ENCODE results near the gene TXNRD1. TPM values are rescaled to one million over a fixed set of nuclear protein-coding genes. Genes with fewer than 3 reads are reported as not detected.
"Not testable (repeated sequence)": the region's sequence is repeated elsewhere in the genome, so short reads cannot be mapped to it uniquely, and the experiment has no call there.

TXNRD1 gene
- total and polyA plus RNA-seq, 2 donors (not counting 1 experiment from before 2014, with no cell fraction given), result 436 to 1,000 TPM

DNA sequence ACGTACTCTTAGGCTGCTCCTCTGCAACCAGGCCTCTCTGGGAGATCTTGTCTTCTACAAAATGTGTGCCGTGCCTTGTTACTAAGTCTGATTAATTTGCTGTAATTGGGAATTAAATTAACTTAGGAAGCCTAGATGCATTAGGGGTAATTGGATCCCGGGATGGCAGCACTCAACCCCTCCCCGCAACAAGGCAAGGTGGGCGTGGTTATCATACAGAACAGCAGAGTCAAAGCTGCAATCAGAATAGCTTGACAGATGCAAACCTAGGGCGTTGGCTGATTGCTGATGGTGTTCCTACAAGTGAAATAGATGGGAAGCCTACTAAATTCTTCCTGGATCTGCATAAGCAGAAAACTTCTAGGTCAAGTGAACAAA, 43.0 kb upstream of the TXNRD1 start:
- Histone ChIP-seq H3K36me3 (ENCODE audit: control insufficient read depth, insufficient read depth, low read length) (no peaks in the 10 kb centered on the region), H3K27ac (ENCODE audit: insufficient read depth, low read length) (no peak overlapping the region), H3K9me3 (ENCODE audit: control insufficient read depth, insufficient read depth, low read depth, low read length) (no peaks in the 10 kb centered on the region), H3K4me1 (ENCODE audit: control insufficient read depth, extremely low read depth, insufficient read depth, low read length) (peaks cover 5% of the 10 kb centered on the region), H3K79me2 (ENCODE audit: control insufficient read depth, insufficient read depth, low read length) (no peaks in the 10 kb centered on the region), H3K4me2 (ENCODE audit: extremely low read depth, insufficient read depth, low read length) (no peak overlapping the region), H4K20me1 (ENCODE audit: control insufficient read depth, extremely low read depth, insufficient read depth, low read length) (no peaks in the 10 kb centered on the region), H3K4me3 (replicated peaks in 1 of 4; ENCODE audit: control extremely low read depth in 1 of 4, insufficient read depth in 1 of 4, low read depth in 3 of 4, low read length in 4 of 4) (no peak overlapping the region), H2AFZ (ENCODE audit: low read length) (no peak overlapping the region), H3K9ac (ENCODE audit: insufficient read depth, low read length) (no peak overlapping the region), H3K27me3 (ENCODE audit: control insufficient read depth, insufficient read depth, low read length) (no peaks in the 10 kb centered on the region)
- no peak for DNase-seq (ENCODE audit: low read depth in 2 of 2)
- TF ChIP-seq, protein P1, sequence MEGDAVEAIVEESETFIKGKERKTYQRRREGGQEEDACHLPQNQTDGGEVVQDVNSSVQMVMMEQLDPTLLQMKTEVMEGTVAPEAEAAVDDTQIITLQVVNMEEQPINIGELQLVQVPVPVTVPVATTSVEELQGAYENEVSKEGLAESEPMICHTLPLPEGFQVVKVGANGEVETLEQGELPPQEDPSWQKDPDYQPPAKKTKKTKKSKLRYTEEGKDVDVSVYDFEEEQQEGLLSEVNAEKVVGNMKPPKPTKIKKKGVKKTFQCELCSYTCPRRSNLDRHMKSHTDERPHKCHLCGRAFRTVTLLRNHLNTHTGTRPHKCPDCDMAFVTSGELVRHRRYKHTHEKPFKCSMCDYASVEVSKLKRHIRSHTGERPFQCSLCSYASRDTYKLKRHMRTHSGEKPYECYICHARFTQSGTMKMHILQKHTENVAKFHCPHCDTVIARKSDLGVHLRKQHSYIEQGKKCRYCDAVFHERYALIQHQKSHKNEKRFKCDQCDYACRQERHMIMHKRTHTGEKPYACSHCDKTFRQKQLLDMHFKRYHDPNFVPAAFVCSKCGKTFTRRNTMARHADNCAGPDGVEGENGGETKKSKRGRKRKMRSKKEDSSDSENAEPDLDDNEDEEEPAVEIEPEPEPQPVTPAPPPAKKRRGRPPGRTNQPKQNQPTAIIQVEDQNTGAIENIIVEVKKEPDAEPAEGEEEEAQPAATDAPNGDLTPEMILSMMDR (conservative IDR thresholded peaks at IDR 0.05 in 1 of 2, IDR thresholded peaks at IDR 0.05 in 1 of 2; ENCODE audit: low read depth in 1 of 2, low read length in 2 of 2), result no peak
- no peak for TF ChIP-seq EZH2 (IDR thresholded peaks at IDR 0.05; ENCODE audit: low read length, missing control alignments)

DNA sequence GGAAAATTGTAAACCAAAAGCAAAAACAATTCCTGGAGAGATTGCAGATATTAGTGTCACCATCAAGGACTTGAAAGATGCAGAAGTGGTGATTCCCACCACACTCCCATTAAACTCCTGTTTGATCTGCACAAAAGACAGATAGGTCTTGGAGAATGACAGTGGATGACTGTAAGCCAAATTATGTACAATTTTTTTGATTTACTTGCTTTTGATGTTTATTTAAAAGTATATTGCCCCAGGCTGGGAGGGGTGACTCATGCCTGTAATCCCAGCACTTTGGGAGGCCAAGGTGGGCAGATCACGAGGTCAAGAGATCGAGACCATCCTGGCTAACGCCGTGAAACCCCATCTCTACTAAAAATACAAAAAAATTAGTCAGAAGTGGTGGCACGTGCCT, 41.8 kb upstream of the TXNRD1 start:
- H3K36me3 ChIP-seq (ENCODE audit: control insufficient read depth, insufficient read depth, low read length); H3K27me3 ChIP-seq (ENCODE audit: control insufficient read depth, insufficient read depth, low read length); H3K4me3 ChIP-seq (replicated peaks in 1 of 4; ENCODE audit: control extremely low read depth in 1 of 4, insufficient read depth in 1 of 4, low read depth in 3 of 4, low read length in 4 of 4); H3K9ac ChIP-seq (ENCODE audit: insufficient read depth, low read length); H3K9me3 ChIP-seq (ENCODE audit: control insufficient read depth, insufficient read depth, low read depth, low read length); DNase-seq (ENCODE audit: low read depth in 2 of 2); H4K20me1 ChIP-seq (ENCODE audit: control insufficient read depth, extremely low read depth, insufficient read depth, low read length); H3K79me2 ChIP-seq (ENCODE audit: control insufficient read depth, insufficient read depth, low read length); H2AFZ ChIP-seq (ENCODE audit: low read length); H3K4me2 ChIP-seq (ENCODE audit: extremely low read depth, insufficient read depth, low read length); H3K27ac ChIP-seq (ENCODE audit: insufficient read depth, low read length): not testable (repeated sequence)
- H3K4me1 ChIP-seq (ENCODE audit: control insufficient read depth, extremely low read depth, insufficient read depth, low read length), result peaks cover 14% of the 10 kb centered on the region

DNA sequence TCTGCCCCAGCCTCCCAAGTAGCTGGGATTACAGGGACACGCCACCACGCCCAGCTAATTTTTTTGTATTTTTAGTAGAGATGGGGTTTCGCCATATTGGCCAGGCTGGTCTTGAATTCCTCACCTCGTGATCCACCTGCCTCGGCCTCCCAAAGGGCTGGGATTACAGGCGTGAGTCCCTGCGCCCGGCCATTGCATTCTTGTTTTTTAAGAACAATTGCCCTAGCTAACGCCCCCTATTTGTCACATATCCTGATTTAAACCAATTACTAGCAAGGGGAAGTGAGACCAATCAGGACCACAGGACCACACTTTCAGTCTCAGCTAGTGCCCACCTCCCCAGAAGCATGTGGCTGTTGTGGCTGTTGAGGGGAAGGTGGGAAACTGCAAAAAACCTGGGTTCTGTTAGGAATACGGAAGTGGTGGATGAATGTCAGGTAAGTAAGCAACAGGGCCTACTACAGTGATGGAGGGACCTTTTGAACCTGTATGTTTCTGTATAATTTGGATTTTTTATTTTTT, 39.8 kb upstream of the TXNRD1 start:
- H3K27ac ChIP-seq (ENCODE audit: insufficient read depth, low read length), result no peak overlapping the region
- H3K4me2 ChIP-seq (ENCODE audit: extremely low read depth, insufficient read depth, low read length), result no peak overlapping the region
- no peaks in the 10 kb centered on the region for H3K36me3 ChIP-seq (ENCODE audit: control insufficient read depth, insufficient read depth, low read length)
- no peaks in the 10 kb centered on the region for H3K79me2 ChIP-seq (ENCODE audit: control insufficient read depth, insufficient read depth, low read length)
- H3K4me3 ChIP-seq (replicated peaks in 1 of 4; ENCODE audit: control extremely low read depth in 1 of 4, insufficient read depth in 1 of 4, low read depth in 3 of 4, low read length in 4 of 4), result no peak overlapping the region
- TF ChIP-seq EZH2 (IDR thresholded peaks at IDR 0.05; ENCODE audit: low read length, missing control alignments), result no peak
- no peaks in the 10 kb centered on the region for H3K27me3 ChIP-seq (ENCODE audit: control insufficient read depth, insufficient read depth, low read length)
- no peaks in the 10 kb centered on the region for H4K20me1 ChIP-seq (ENCODE audit: control insufficient read depth, extremely low read depth, insufficient read depth, low read length)
- peaks cover 14% of the 10 kb centered on the region for H3K4me1 ChIP-seq (ENCODE audit: control insufficient read depth, extremely low read depth, insufficient read depth, low read length)
- DNase-seq (ENCODE audit: low read depth in 2 of 2), result no peak
- no peak overlapping the region for H2AFZ ChIP-seq (ENCODE audit: low read length)
- no peaks in the 10 kb centered on the region for H3K9me3 ChIP-seq (ENCODE audit: control insufficient read depth, insufficient read depth, low read depth, low read length)
- H3K9ac ChIP-seq (ENCODE audit: insufficient read depth, low read length), result no peak overlapping the region

DNA sequence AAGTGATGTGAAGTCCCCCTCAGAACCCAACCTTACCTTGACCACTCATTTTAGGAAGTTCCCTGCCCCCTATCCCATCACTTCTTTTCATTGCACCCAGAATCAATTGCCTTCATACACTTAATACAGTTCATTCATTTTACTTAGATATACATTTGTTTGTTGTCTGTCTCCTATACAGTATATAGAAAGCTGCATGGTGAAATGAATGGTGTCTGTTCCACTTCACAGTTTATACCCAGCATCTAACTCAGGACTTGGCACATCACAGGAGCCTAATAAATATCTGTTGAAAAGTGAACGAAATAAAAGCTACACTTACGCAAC, 38.3 kb upstream of the TXNRD1 start:
- H3K27me3 ChIP-seq (ENCODE audit: control insufficient read depth, insufficient read depth, low read length), result no peaks in the 10 kb centered on the region
- no peak overlapping the region for H2AFZ ChIP-seq (ENCODE audit: low read length)
- no peaks in the 10 kb centered on the region for H3K79me2 ChIP-seq (ENCODE audit: control insufficient read depth, insufficient read depth, low read length)
- TF ChIP-seq EZH2 (IDR thresholded peaks at IDR 0.05; ENCODE audit: low read length, missing control alignments), result no peak
- H3K4me3 ChIP-seq (replicated peaks in 1 of 4; ENCODE audit: control extremely low read depth in 1 of 4, insufficient read depth in 1 of 4, low read depth in 3 of 4, low read length in 4 of 4), result peak overlapping the region in 1 of 4 experiments; percentile 15
- H3K4me1 ChIP-seq (ENCODE audit: control insufficient read depth, extremely low read depth, insufficient read depth, low read length), result peaks cover 18% of the 10 kb centered on the region
- no peak overlapping the region for H3K4me2 ChIP-seq (ENCODE audit: extremely low read depth, insufficient read depth, low read length)
- no peak overlapping the region for H3K9ac ChIP-seq (ENCODE audit: insufficient read depth, low read length)
- H3K27ac ChIP-seq (ENCODE audit: insufficient read depth, low read length), result peak overlapping the region; percentile 66
- no peaks in the 10 kb centered on the region for H4K20me1 ChIP-seq (ENCODE audit: control insufficient read depth, extremely low read depth, insufficient read depth, low read length)
- H3K9me3 ChIP-seq (ENCODE audit: control insufficient read depth, insufficient read depth, low read depth, low read length), result no peaks in the 10 kb centered on the region
- no peaks in the 10 kb centered on the region for H3K36me3 ChIP-seq (ENCODE audit: control insufficient read depth, insufficient read depth, low read length)
- no peak for DNase-seq (ENCODE audit: low read depth in 2 of 2)
